NCI-H2107 (cell line): ENCODE measurements around the gene MBNL1.
"Not testable (repeated sequence)": the region's sequence is repeated elsewhere in the genome, so short reads cannot be mapped to it uniquely, and the experiment has no call there.

Source experiments
- DNase-seq: peaks from one replicate; lab custom pipeline; 2025; lab: John Stamatoyannopoulos, UW

Gene MBNL1

GRCh38 chr3:152350139-152350538 is 81.4 kb downstream of the MBNL1 start:
- no peak for DNase-seq

GRCh38 chr3:152350776-152351175 is 82.0 kb downstream of the MBNL1 start:
- no peak for DNase-seq

GRCh38 chr3:152352554-152352953 is 83.8 kb downstream of the MBNL1 start:
- DNase-seq = no peak

GRCh38 chr3:152353578-152353977 is 84.8 kb downstream of the MBNL1 start:
- no peak for DNase-seq

GRCh38 chr3:152355744-152356665 is 87.3 kb downstream of the MBNL1 start:
- no peak for DNase-seq

GRCh38 chr3:152356870-152357276 is 88.1 kb downstream of the MBNL1 start:
- DNase-seq = no peak

GRCh38 chr3:152357587-152357986 is 88.9 kb downstream of the MBNL1 start:
- DNase-seq = no peak

GRCh38 chr3:152359385-152360248 is 90.9 kb downstream of the MBNL1 start:
- no peak for DNase-seq

- DNase-seq = no peak
Measured at GRCh38 chr3:152360302-152360701, 91.6 kb downstream of the MBNL1 start.

GRCh38 chr3:152360966-152361365 is 92.2 kb downstream of the MBNL1 start:
- DNase-seq = no peak

- DNase-seq = no peak
Measured at GRCh38 chr3:152362086-152362485, 93.4 kb downstream of the MBNL1 start.

- no peak for DNase-seq
Measured at GRCh38 chr3:152364237-152364636, 95.5 kb downstream of the MBNL1 start.

- DNase-seq = no peak
Measured at GRCh38 chr3:152365126-152365525, 96.4 kb downstream of the MBNL1 start.

GRCh38 chr3:152365766-152366593 is 97.3 kb downstream of the MBNL1 start:
- DNase-seq = no peak

GRCh38 chr3:152367192-152367591 is 98.5 kb downstream of the MBNL1 start:
- DNase-seq = not testable (repeated sequence)

GRCh38 chr3:152372633-152373032 is 103.9 kb downstream of the MBNL1 start:
- DNase-seq = not testable (repeated sequence)

GRCh38 chr3:152373379-152373778 is 104.7 kb downstream of the MBNL1 start:
- DNase-seq = no peak

GRCh38 chr3:152374262-152374990 is 105.7 kb downstream of the MBNL1 start:
- DNase-seq = no peak

GRCh38 chr3:152375546-152375945 is 106.8 kb downstream of the MBNL1 start:
- no peak for DNase-seq

- DNase-seq = no peak
Measured at GRCh38 chr3:152376351-152377183, 107.8 kb downstream of the MBNL1 start.
